ENCODE results near the gene HEPACAM2.

DNA sequence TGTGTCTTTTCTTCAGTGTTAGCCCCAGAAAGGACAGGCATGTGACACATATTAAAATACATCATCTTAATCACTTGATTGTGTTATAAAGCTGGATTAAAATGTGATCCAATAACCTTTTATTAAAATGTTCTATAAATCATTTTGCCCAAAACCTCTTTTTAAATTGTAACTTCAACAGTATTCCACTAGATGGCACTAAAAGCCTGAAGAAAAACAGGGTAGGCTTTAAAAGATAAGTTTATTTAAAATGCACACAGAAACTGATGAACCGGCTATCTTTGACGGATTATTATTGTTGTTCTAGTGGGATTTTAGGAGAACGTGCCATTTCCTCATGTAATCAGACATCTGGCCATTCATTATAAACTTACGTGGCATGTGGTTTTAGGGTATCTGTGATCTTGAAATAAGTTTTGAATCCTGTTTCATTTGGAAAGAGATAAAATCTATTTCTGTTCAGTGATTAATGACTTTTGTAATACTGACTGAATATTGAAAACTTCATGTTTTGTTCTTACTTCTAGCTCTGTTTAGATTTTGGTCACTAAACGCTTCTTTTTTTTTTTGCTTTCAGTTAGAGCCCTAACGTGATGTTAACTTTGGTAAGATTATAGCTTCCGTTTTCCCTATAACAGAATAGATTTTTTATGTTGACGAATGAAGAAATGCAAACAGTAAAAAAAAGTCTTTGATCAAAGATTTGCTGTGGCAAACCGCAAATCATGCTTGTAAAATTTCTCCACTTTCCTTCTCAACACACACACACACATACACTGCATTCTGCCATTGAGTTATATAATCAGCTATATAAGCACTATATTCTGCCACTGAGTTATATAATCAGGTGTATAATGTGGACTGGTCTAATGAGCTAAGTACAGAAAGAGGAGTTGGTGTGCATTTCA, 19.5 kb upstream of the HEPACAM2 start:
- peak; percentile 73 for TF ChIP-seq CTCF (IDR thresholded peaks at IDR 0.05)
- TF ChIP-seq SP1 (CRISPR knock-in tag; conservative IDR thresholded peaks at IDR 0.05): no peak
- TF ChIP-seq ESRRA (CRISPR knock-in tag; IDR thresholded peaks at IDR 0.05; ENCODE audit: borderline replicate concordance): no peak
- TF ChIP-seq USF2 (CRISPR knock-in tag; IDR thresholded peaks at IDR 0.05): no peak

All from WTC11 (cell line).